Keratinocyte (primary cell): Measurements from ENCODE around the gene KLHL25. TPM values are rescaled to one million over a fixed set of nuclear protein-coding genes. Genes with fewer than 3 reads are reported as not detected.

ENCODE experiments used
- DNase-seq: peaks from one replicate; pipeline ENCODE4 v3.0.0-alpha.2; 2011; ENCODE audit warnings: low read depth, missing footprints, low spot score
- FAIRE-seq: peaks from 2 replicates; lab custom pipeline; 2011; peaks lifted over from hg19 to GRCh38; lab: Jason Lieb, UNC
- H2AFZ ChIP-seq: 2 replicates; pipeline ENCODE4 v1.6.0; 2012; ENCODE audit warnings: low read length, control low read depth, inconsistent platforms; ENCODE audit not compliant: control insufficient read depth
- H3K27ac ChIP-seq: 2 replicates; pipeline ENCODE4 v1.5.1; 2011; ENCODE audit warnings: low read length; ENCODE audit not compliant: control insufficient read depth, insufficient read depth
- H3K27me3 ChIP-seq: 3 replicates; pipeline ENCODE4 v1.6.0; 2011; ENCODE audit warnings: low read length; ENCODE audit not compliant: control insufficient read depth, insufficient read depth; ENCODE audit errors: extremely low read depth
- H3K36me3 ChIP-seq, 2 experiments: 2 replicates in 1 of 2; 3 replicates in 1 of 2; pipeline ENCODE4 v1.5.1; 2011; ENCODE audit warnings: low read length in 2 of 2, mild to moderate bottlenecking in 1 of 2; ENCODE audit not compliant: control insufficient read depth in 2 of 2, insufficient read depth in 2 of 2; ENCODE audit errors: extremely low read depth in 1 of 2
- H3K4me1 ChIP-seq: 3 replicates; pipeline ENCODE4 v1.5.1; 2011; ENCODE audit warnings: low read length; ENCODE audit not compliant: control insufficient read depth, insufficient read depth; ENCODE audit errors: extremely low read depth
- H3K4me2 ChIP-seq: 3 replicates; pipeline ENCODE4 v1.6.0; 2011; ENCODE audit warnings: low read depth, low read length; ENCODE audit not compliant: control insufficient read depth, insufficient read depth; ENCODE audit errors: extremely low read depth
- H3K4me3 ChIP-seq, 3 experiments: fragments of 200-600 bp in 1 of 3; sonication (generic) in 1 of 3; 2 replicates in 2 of 3; 3 replicates in 1 of 3; pipeline ENCODE4 v1.5.1; 2011 to 2016; ENCODE audit warnings: low read length in 3 of 3, mild to moderate bottlenecking in 3 of 3, control low read depth in 2 of 3, inconsistent platforms in 1 of 3, low read depth in 1 of 3, mixed read lengths in 1 of 3, mixed run types in 1 of 3, moderate library complexity in 1 of 3; ENCODE audit not compliant: control insufficient read depth in 2 of 3, insufficient read depth in 2 of 3; ENCODE audit errors: extremely low read depth in 1 of 3
- H3K79me2 ChIP-seq: 2 replicates; pipeline ENCODE4 v1.6.0; 2012; ENCODE audit warnings: low read length; ENCODE audit not compliant: control insufficient read depth, insufficient read depth
- H3K9ac ChIP-seq: 3 replicates; pipeline ENCODE4 v1.6.0; 2011; ENCODE audit warnings: low read length; ENCODE audit not compliant: control insufficient read depth, insufficient read depth; ENCODE audit errors: extremely low read depth
- H3K9me1 ChIP-seq: 3 replicates; pipeline ENCODE4 v1.6.0; 2011; ENCODE audit warnings: low read length; ENCODE audit not compliant: control insufficient read depth, insufficient read depth; ENCODE audit errors: extremely low read depth
- H3K9me3 ChIP-seq: 2 replicates; pipeline ENCODE4 v1.5.1; 2012; ENCODE audit warnings: low read depth, low read length; ENCODE audit not compliant: control insufficient read depth
- H4K20me1 ChIP-seq: 3 replicates; pipeline ENCODE4 v1.6.0; 2011; ENCODE audit warnings: low read length; ENCODE audit not compliant: control insufficient read depth, insufficient read depth; ENCODE audit errors: extremely low read depth
- CTCF ChIP-seq, 3 experiments: IDR thresholded peaks in 1 of 3; conservative IDR thresholded peaks in 1 of 3; optimal IDR thresholded peaks in 1 of 3; 2 replicates in 2 of 3; 3 replicates in 1 of 3; pipeline versions ENCODE3 to v1.5.1; 2011; ENCODE audit warnings: low read length in 3 of 3, mild to moderate bottlenecking in 3 of 3, moderate library complexity in 2 of 3, control low read depth in 1 of 3, inconsistent platforms in 1 of 3; ENCODE audit not compliant: insufficient read depth in 2 of 3; ENCODE audit errors: extremely low read depth in 1 of 3
- EZH2 ChIP-seq: IDR thresholded peaks from one replicate; pipeline ENCODE4 v1.6.1; 2012; ENCODE audit warnings: inconsistent platforms, mild to moderate bottlenecking, low read length, moderate library complexity
- dilution Hi-C: fragments of 300-500 bp; cut with MboI; formaldehyde crosslinking; loops from one replicate; pipeline ENCODE4 v1.7.0; 2020; ENCODE audit warnings: low sequenced_read_pairs; ENCODE audit not compliant: extremely low pct_ligation_motif_present
- polyA plus RNA-seq, 5 experiments: library from polyadenylated mRNA; depleted of rRNA in 3 of 5; stranded (reverse) in 3 of 5; stranded (forward) in 1 of 5; unstranded in 1 of 5; fragments of >200 nt; gene quantifications; 1 replicate in 1 of 5; 2 replicates in 3 of 5; 3 replicates in 1 of 5; pipeline versions ENCODE4 v1.2.1 to v1.2.3, GENCODE V29; 2011 to 2012; ENCODE audit warnings: missing spikeins in 2 of 5, low read depth in 1 of 5, low replicate concordance in 1 of 5

KLHL25 gene
- polyA plus RNA-seq, 1 donor (not counting 4 experiments of a cell fraction or from before 2014, with no cell fraction given), result 2.1 TPM

DNA sequence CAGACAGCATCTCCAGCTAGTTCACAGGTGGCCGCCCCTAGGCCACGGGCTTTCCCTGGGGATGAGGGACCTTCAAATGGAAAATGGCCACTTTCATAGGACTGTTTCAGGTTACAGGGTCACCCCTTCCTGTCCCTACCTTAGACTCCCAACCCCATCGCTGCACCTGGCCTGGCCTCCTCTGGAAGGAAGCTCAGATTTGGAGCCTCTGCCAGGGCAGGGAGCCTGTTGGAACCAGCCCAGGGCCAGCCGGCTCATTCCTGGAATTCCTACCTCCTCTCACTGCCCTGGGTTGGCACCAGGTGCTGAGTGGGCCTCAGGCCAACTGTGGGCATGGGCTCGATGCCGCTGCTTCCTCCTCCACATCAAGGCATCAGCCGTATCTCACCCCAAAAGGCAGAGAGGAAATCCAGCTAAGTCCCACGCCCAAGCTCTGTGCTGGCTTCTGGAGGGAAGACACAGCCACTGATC, 42.2 kb downstream of the KLHL25 start:
- Histone ChIP-seq H2AFZ (peak overlapping the region; percentile 16), H3K36me3 (peaks cover 0 to 2% of the 10 kb centered on the region in 2 experiments), H4K20me1 (no peaks in the 10 kb centered on the region), H3K4me2 (peak overlapping the region; percentile 53), H3K27me3 (no peaks in the 10 kb centered on the region), H3K4me1 (peaks cover 39% of the 10 kb centered on the region), H3K27ac (no peak overlapping the region), H3K4me3 (no peak overlapping the region), H3K9me3 (no peaks in the 10 kb centered on the region), H3K79me2 (no peaks in the 10 kb centered on the region), H3K9me1 (peaks cover 3% of the 10 kb centered on the region), H3K9ac (no peak overlapping the region)
- FAIRE-seq, result peak; percentile 79
- dilution Hi-C loops, result no loop called here
- TF ChIP-seq EZH2, result no peak
- no peak for TF ChIP-seq CTCF (optimal IDR thresholded peaks at IDR 0.05 in 1 of 3, IDR thresholded peaks at IDR 0.05 in 1 of 3, conservative IDR thresholded peaks at IDR 0.05 in 1 of 3; ENCODE audit: extremely low read depth in 1 of 3, insufficient read depth in 2 of 3, low read length in 3 of 3)
- DNase-seq, result peak; percentile 54

- FAIRE-seq (no peak), DNase-seq (no peak)
- dilution Hi-C loops, result no loop called here
Observed at GRCh38 chr15:85752124-85752475, 42.6 kb downstream of the KLHL25 start.

More at GRCh38 chr15:85752124-85752475, 42.6 kb downstream of the KLHL25 start:
- peaks cover 39% of the 10 kb centered on the region for H3K4me1 ChIP-seq
- no peak overlapping the region for H2AFZ ChIP-seq
- H3K4me3 ChIP-seq, result no peak overlapping the region
- no peaks in the 10 kb centered on the region for H3K27me3 ChIP-seq
- peaks cover 0 to 3% of the 10 kb centered on the region in 2 experiments for H3K36me3 ChIP-seq
- no peaks in the 10 kb centered on the region for H3K79me2 ChIP-seq
- peaks cover 3% of the 10 kb centered on the region for H3K9me1 ChIP-seq
- H4K20me1 ChIP-seq, result no peaks in the 10 kb centered on the region
- H3K4me2 ChIP-seq, result peak overlapping the region; percentile 53
- no peaks in the 10 kb centered on the region for H3K9me3 ChIP-seq
- H3K9ac ChIP-seq, result no peak overlapping the region
- no peak overlapping the region for H3K27ac ChIP-seq
- TF ChIP-seq CTCF (optimal IDR thresholded peaks at IDR 0.05 in 1 of 3, IDR thresholded peaks at IDR 0.05 in 1 of 3, conservative IDR thresholded peaks at IDR 0.05 in 1 of 3; ENCODE audit: extremely low read depth in 1 of 3, insufficient read depth in 2 of 3, low read length in 3 of 3) (no peak), EZH2 (no peak)
